Small intestine (tissue), 7 donors: ENCODE results near the gene C1orf52. TPM values are rescaled to one million over a fixed set of nuclear protein-coding genes. Genes with fewer than 3 reads are reported as not detected.

Experiments used
- DNase-seq, 2 donors: peaks; one replicate each; pipeline versions ENCODE4 v3.0.0 to v3.0.0-alpha.2; 2013
- FAIRE-seq: peaks from 2 replicates; lab custom pipeline; 2012; peaks lifted over from hg19 to GRCh38; lab: Jason Lieb, UNC
- H3K27ac ChIP-seq, 3 donors: one replicate each; pipeline ENCODE4 v1.5.1; 2013; ENCODE audit warnings: low read length in 2 of 3, mild to moderate bottlenecking in 2 of 3, control low read depth in 1 of 3, inconsistent platforms in 1 of 3, low read depth in 1 of 3, moderate library complexity in 1 of 3
- H3K27me3 ChIP-seq, 3 donors: one replicate each; pipeline ENCODE4 v1.6.1; 2013; ENCODE audit warnings: low read length in 3 of 3, inconsistent platforms in 1 of 3; ENCODE audit not compliant: control insufficient read depth in 3 of 3, insufficient read depth in 3 of 3
- H3K36me3 ChIP-seq, 3 donors: one replicate each; pipeline ENCODE4 v1.6.1; 2013; ENCODE audit warnings: low read length in 3 of 3, inconsistent platforms in 1 of 3, low read depth in 1 of 3, mild to moderate bottlenecking in 1 of 3, moderate library complexity in 1 of 3; ENCODE audit not compliant: control insufficient read depth in 3 of 3, insufficient read depth in 2 of 3
- H3K4me1 ChIP-seq, 3 donors: one replicate each; pipeline ENCODE4 v1.6.1; 2013; ENCODE audit warnings: low read length in 2 of 3, inconsistent platforms in 1 of 3, low read depth in 1 of 3, mild to moderate bottlenecking in 1 of 3, moderate library complexity in 1 of 3; ENCODE audit not compliant: control insufficient read depth in 3 of 3, insufficient read depth in 2 of 3
- H3K4me3 ChIP-seq, 3 donors: one replicate each; pipeline ENCODE4 v1.5.1; 2013; ENCODE audit warnings: low read length in 3 of 3, control low read depth in 1 of 3, inconsistent platforms in 1 of 3, low read depth in 1 of 3, mild to moderate bottlenecking in 1 of 3, moderate library complexity in 1 of 3
- H3K9me3 ChIP-seq, 2 donors: one replicate each; pipeline ENCODE4 v1.6.1; 2013; ENCODE audit warnings: low read depth in 1 of 2, low read length in 1 of 2; ENCODE audit not compliant: control insufficient read depth in 2 of 2, insufficient read depth in 1 of 2
- WGBS, 3 donors: extraction: QIAGEN DNeasy Blood & Tissue Kit; methylation state at CpG; one replicate each; pipeline ENCODE4 v1.1.7; 2013; 5-methylcytosine and 5-hydroxymethylcytosine counted together
- polyA plus RNA-seq, 4 donors: library from polyadenylated mRNA; stranded (reverse) in 3 of 4; unstranded in 1 of 4; fragments of 200-250 nt in 3 of 4; fragments of 120-200 nt in 1 of 4; gene quantifications; one replicate each; pipeline versions ENCODE4 v1.2.1 to v1.2.3, GENCODE V29; 2013
- donor health status: healthy with polysubstance abuse.
- donor health status: control.
- donor health status: control.
- donor health status: Bipolar disorder and iron deficiency.
- donor health status: healthy.

The C1orf52 gene
- polyA plus RNA-seq, 4 donors, result 15.9 to 35.6 (median 18.5) TPM

DNA sequence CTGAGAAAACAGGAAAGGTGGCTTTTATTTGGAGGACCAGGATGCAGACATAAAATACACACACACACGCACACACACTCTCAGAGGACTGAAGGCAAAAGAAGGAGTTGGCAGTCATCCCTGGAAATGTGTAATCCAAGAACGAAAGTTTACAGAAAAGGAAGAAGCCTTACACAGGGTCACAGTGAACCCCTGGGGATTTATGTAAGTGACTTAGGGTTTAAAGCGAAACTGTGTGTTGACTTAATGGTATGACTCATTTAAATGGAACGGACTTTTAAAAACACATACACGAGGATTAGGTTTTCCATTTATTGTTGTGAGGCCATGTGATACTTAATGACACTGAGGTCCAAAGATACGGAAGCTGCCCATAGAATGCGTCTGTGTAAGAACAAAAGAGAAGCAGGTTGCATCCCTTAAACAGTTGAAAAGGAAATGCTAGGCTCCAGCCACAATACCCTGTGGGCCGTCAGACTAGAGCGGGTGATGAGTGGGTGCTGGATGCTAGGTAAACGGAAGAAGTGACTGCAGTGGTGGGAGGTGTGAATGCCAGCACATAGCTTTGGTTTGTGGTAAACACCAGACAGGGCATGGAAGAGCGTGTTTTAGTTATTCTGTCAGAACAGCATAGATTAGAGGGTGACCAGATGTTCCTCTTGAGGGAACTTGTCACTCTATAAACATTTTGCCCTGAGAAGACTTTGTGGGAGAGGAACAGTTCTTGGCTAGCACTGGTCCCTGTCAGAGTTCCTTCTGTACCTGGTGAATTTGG, 38.6 kb upstream of the C1orf52 start:
- DNase-seq (peak; percentile 84 to 88), FAIRE-seq (peak; percentile 44)
- no peaks in the 10 kb centered on the region for H3K36me3 ChIP-seq
- H3K27me3 ChIP-seq, result no peaks in the 10 kb centered on the region
- 18 to 23% (median 21%) methylated on average over 11 of the region's 11 CpGs for WGBS, 3 donors
- H3K4me1 ChIP-seq, result peaks cover 2 to 20% (median 6%) of the 10 kb centered on the region in 3 donors
- no peaks in the 10 kb centered on the region for H3K9me3 ChIP-seq
- H3K4me3 ChIP-seq, result peak overlapping the region in 1 of 3 donors; percentile 5
- peak overlapping the region; percentile 52 to 90 (median 58) for H3K27ac ChIP-seq

- Histone ChIP-seq H3K27ac (peak overlapping the region in 2 of 3 donors; percentile 3 to 90), H3K4me1 (peaks cover 2 to 20% (median 6%) of the 10 kb centered on the region in 3 donors), H3K36me3 (no peaks in the 10 kb centered on the region), H3K9me3 (no peaks in the 10 kb centered on the region), H3K27me3 (no peaks in the 10 kb centered on the region), H3K4me3 (peak overlapping the region in 1 of 3 donors; percentile 5)
- FAIRE-seq, result no peak
- WGBS, 3 donors, result 17 to 24% (median 23%) methylated on average over 1 of the region's 1 CpG
- DNase-seq, result no peak
These were observed 38.0 kb upstream of the C1orf52 start for GRCh38 chr1:85297538-85297854.

GRCh38 chr1:85296980-85297379, 37.5 kb upstream of the C1orf52 start:
- DNase-seq (no peak), FAIRE-seq (no peak)
- no peaks in the 10 kb centered on the region for H3K36me3 ChIP-seq
- peaks cover 2 to 20% (median 6%) of the 10 kb centered on the region in 3 donors for H3K4me1 ChIP-seq
- H3K9me3 ChIP-seq, result no peaks in the 10 kb centered on the region
- peak overlapping the region in 2 of 3 donors; percentile 5 to 90 for H3K27ac ChIP-seq
- 50 to 69% (median 59%) methylated on average over 1 of the region's 1 CpG for WGBS, 3 donors
- H3K27me3 ChIP-seq, result no peaks in the 10 kb centered on the region
- no peak overlapping the region for H3K4me3 ChIP-seq

- DNase-seq, result no peak
- FAIRE-seq, result no peak
- H3K36me3 ChIP-seq, result no peaks in the 10 kb centered on the region
These were observed 36.2 kb upstream of the C1orf52 start for GRCh38 chr1:85295654-85296053.

DNA sequence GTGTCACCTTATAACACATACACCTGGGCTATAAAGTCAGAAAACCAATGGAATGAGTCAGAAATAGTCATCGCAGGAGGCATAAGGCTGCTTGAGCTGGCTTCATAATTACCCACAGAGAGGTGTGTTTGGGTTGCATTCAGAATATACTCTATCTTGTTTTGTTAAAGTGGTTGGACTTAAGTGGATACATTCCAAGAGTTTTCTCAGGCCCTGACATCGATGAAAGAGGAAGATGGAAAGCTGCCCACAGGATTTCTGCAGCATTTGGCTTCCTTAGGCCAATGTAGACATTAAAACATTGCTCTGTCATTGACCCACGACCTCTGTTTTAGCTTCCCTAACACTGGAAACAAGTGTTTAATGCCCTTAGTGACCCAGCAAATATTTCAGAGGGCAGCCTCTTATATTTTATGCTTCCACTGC, 35.6 kb upstream of the C1orf52 start:
- FAIRE-seq, result no peak
- 51 to 60% (median 57%) methylated on average over 3 of the region's 3 CpGs for WGBS, 3 donors

More at GRCh38 chr1:85295654-85296053, 36.2 kb upstream of the C1orf52 start:
- Histone ChIP-seq H3K4me3 (no peak overlapping the region), H3K4me1 (peaks cover 2 to 20% (median 6%) of the 10 kb centered on the region in 3 donors), H3K9me3 (no peaks in the 10 kb centered on the region), H3K27ac (no peak overlapping the region), H3K27me3 (no peaks in the 10 kb centered on the region)
- WGBS, 3 donors, result 81 to 93% (median 88%) methylated on average over 4 of the region's 4 CpGs

DNA sequence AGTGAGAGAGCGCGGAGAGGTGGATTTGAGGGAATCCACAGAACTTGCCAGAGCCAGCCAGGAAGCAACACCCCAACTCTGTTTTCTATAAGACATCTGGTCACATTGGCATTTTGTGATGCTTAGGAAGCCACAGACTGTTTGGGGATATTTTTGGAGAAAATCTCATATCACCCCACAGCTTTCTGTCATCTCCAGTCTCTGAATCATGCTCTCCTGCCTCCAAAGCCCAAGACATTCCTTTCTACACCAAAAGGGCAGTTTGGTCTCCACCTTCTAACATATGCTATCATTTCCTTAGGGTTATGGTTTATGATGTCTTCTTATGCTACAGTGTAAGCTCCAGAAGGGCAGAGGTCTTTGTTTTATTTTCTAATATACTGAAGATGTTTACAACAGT, 31.4 kb upstream of the C1orf52 start:
- Histone ChIP-seq H3K27me3 (no peaks in the 10 kb centered on the region), H3K9me3 (no peaks in the 10 kb centered on the region), H3K36me3 (no peaks in the 10 kb centered on the region), H3K4me1 (peaks cover 0 to 2% (median 0%) of the 10 kb centered on the region in 3 donors), H3K4me3 (no peak overlapping the region), H3K27ac (no peak overlapping the region)
- WGBS, 3 donors, result 97 to 100% (median 97%) methylated on average over 2 of the region's 2 CpGs
- no peak for FAIRE-seq
- DNase-seq, result no peak

More for the DNA sequence above, 35.6 kb upstream of the C1orf52 start:
- H3K27me3 ChIP-seq, result no peaks in the 10 kb centered on the region
- no peaks in the 10 kb centered on the region for H3K9me3 ChIP-seq
- H3K36me3 ChIP-seq, result no peaks in the 10 kb centered on the region
- no peak overlapping the region for H3K27ac ChIP-seq
- no peak overlapping the region for H3K4me3 ChIP-seq
- peaks cover 2 to 17% (median 6%) of the 10 kb centered on the region in 3 donors for H3K4me1 ChIP-seq
- no peak for DNase-seq

- H3K4me1 ChIP-seq, result no peaks in the 10 kb centered on the region
- H3K9me3 ChIP-seq, result no peaks in the 10 kb centered on the region
- H3K4me3 ChIP-seq, result no peak overlapping the region
- no peak overlapping the region for H3K27ac ChIP-seq
- WGBS, 3 donors, result 82 to 94% (median 91%) methylated on average over 4 of the region's 4 CpGs
- no peak for FAIRE-seq
- H3K27me3 ChIP-seq, result no peaks in the 10 kb centered on the region
- no peaks in the 10 kb centered on the region for H3K36me3 ChIP-seq
- DNase-seq, result no peak
These were observed 30.4 kb upstream of the C1orf52 start for GRCh38 chr1:85289848-85290335.

DNA sequence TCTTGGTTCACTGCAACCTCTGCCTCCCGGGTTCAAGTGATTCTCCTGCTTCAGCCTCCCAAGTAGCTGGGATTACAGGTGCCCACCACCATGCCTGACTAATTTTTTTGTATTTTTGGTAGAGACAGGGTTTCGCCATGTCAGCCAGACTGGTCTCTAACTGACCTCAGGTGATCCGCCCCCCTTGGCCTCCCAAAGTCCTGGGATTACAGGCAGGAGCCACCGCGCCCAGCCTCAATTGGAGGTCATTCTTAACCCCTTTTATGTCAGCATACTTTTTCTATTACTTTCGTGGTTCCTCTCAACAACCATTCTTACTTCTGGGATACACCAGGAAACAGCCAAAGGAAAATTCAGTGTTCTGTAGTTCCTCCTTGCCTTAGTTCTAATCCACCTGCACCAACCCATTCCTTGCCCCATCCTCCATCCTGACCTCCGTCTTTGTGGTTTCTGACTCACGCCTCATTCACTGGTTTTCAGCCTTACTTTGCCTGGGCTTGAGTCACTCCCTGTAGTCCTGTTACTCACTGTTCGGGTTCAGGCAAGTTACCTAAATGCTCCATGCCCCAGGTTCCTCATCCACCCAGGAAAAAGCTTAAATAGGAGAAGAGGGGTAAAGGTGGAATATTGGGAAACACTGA, 29.9 kb upstream of the C1orf52 start:
- WGBS, 3 donors, result 85 to 86% (median 85%) methylated on average over 9 of the region's 9 CpGs
- H3K4me1 ChIP-seq, result no peaks in the 10 kb centered on the region
- H3K36me3 ChIP-seq, result no peaks in the 10 kb centered on the region
- H3K27ac ChIP-seq, result no peak overlapping the region
- H3K27me3 ChIP-seq, result no peaks in the 10 kb centered on the region
- DNase-seq (peak in 1 of 2 donors; percentile 13), FAIRE-seq (no peak)
- no peak overlapping the region for H3K4me3 ChIP-seq
- no peaks in the 10 kb centered on the region for H3K9me3 ChIP-seq
